ENCODE data around the gene WBP2NL.

Gene WBP2NL

GRCh38 chr22:41978732-41979131, 19.9 kb upstream of the WBP2NL start:
- DNase-seq (ENCODE audit: low read depth in 3 of 3): no peak

- no peak for DNase-seq (ENCODE audit: low read depth in 3 of 3)
These were observed 19.0 kb upstream of the WBP2NL start for GRCh38 chr22:41979423-41980250.

- no peak for DNase-seq (ENCODE audit: low read depth in 3 of 3)
These were observed 15.7 kb upstream of the WBP2NL start for GRCh38 chr22:41982865-41983264.

GRCh38 chr22:41983513-41984405, 14.8 kb upstream of the WBP2NL start:
- DNase-seq (ENCODE audit: low read depth in 3 of 3): no peak

- DNase-seq (ENCODE audit: low read depth in 3 of 3): no peak
These were observed 11.3 kb upstream of the WBP2NL start for GRCh38 chr22:41987276-41987675.

- DNase-seq (ENCODE audit: low read depth in 3 of 3): no peak
These were observed 9.3 kb upstream of the WBP2NL start for GRCh38 chr22:41989246-41989645.

- DNase-seq (ENCODE audit: low read depth in 3 of 3): no peak
These were observed 7.5 kb upstream of the WBP2NL start for GRCh38 chr22:41991111-41991510.

GRCh38 chr22:41992496-41992895, 6.1 kb upstream of the WBP2NL start:
- no peak for DNase-seq (ENCODE audit: low read depth in 3 of 3)

GRCh38 chr22:41995211-41995610, 3.4 kb upstream of the WBP2NL start:
- DNase-seq (ENCODE audit: low read depth in 3 of 3): no peak

- DNase-seq (ENCODE audit: low read depth in 3 of 3): no peak
These were observed 1.8 kb upstream of the WBP2NL start for GRCh38 chr22:41996826-41997225.

- DNase-seq (ENCODE audit: low read depth in 3 of 3): no peak
These were observed 1.9 kb downstream of the WBP2NL start for GRCh38 chr22:42000466-42000865.

- no peak for DNase-seq (ENCODE audit: low read depth in 3 of 3)
These were observed 2.5 kb downstream of the WBP2NL start for GRCh38 chr22:42001121-42001520.

GRCh38 chr22:42001706-42002105, 3.1 kb downstream of the WBP2NL start:
- no peak for DNase-seq (ENCODE audit: low read depth in 3 of 3)

GRCh38 chr22:42007922-42008321, 9.3 kb downstream of the WBP2NL start:
- no peak for DNase-seq (ENCODE audit: low read depth in 3 of 3)

GRCh38 chr22:42010778-42011177, 12.2 kb downstream of the WBP2NL start:
- DNase-seq (ENCODE audit: low read depth in 3 of 3): no peak

GRCh38 chr22:42013385-42013784, 14.8 kb downstream of the WBP2NL start:
- no peak for DNase-seq (ENCODE audit: low read depth in 3 of 3)

- DNase-seq (ENCODE audit: low read depth in 3 of 3): no peak
These were observed 17.5 kb downstream of the WBP2NL start for GRCh38 chr22:42016111-42016510.

- DNase-seq (ENCODE audit: low read depth in 3 of 3): no peak
These were observed 19.6 kb downstream of the WBP2NL start for GRCh38 chr22:42018224-42018623.

- DNase-seq (ENCODE audit: low read depth in 3 of 3): no peak
These were observed 23.0 kb downstream of the WBP2NL start for GRCh38 chr22:42021571-42021970.

- DNase-seq (ENCODE audit: low read depth in 3 of 3): no peak
These were observed 23.7 kb downstream of the WBP2NL start for GRCh38 chr22:42022162-42022847.

GRCh38 chr22:42025421-42025820, 26.8 kb downstream of the WBP2NL start:
- DNase-seq (ENCODE audit: low read depth in 3 of 3): no peak

- no peak for DNase-seq (ENCODE audit: low read depth in 3 of 3)
These were observed 28.1 kb downstream of the WBP2NL start for GRCh38 chr22:42026705-42027104.
